Glomerular visceral epithelial cell (primary cell): ENCODE measurements around the gene COPA.
"Not testable (repeated sequence)": the region's sequence is repeated elsewhere in the genome, so short reads cannot be mapped to it uniquely, and the experiment has no call there.

Experiments used
- DNase-seq: peaks from one replicate; pipeline ENCODE4 v3.0.0-alpha.2; 2016; ENCODE audit errors: extremely low spot score

COPA gene

DNA sequence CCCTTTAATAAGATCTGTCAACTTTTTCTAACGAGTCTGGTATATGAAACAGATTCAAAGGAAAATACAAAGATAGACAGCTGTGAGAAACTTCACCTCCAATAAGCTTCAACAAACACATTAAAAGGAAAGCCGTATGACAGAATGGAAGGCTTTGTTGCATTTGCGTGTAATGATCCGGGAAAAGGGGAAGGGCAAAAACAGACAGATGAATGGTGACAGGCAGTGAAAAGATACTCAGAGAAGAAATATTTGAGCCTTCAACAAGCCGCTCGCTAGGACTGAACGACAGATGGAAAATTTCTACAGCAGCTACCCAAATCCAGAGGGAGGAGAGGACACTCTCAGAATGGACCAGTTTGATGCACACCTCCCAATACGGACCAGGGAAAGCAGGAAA is 14.9 kb downstream of the COPA start:
- no peak for DNase-seq

DNA sequence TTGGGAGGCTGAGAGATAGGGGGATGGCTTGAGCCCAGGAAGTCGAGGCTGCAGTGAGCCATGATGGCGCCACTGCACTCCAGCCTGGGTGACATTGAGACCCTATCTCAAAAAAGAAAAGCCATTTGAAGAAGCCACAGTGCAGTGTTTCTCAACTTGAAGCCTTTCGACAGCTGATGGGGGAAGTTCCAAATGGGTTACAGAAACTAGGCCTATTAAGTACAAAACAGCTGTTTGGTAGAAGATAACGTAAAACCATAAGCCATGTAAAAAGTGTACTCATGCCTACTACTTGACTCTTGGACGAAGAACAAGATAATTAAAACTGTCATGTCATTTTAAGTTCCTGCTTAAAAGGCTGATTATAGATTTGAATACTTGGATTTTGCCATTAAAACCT is 16.6 kb downstream of the COPA start:
- no peak for DNase-seq

DNA sequence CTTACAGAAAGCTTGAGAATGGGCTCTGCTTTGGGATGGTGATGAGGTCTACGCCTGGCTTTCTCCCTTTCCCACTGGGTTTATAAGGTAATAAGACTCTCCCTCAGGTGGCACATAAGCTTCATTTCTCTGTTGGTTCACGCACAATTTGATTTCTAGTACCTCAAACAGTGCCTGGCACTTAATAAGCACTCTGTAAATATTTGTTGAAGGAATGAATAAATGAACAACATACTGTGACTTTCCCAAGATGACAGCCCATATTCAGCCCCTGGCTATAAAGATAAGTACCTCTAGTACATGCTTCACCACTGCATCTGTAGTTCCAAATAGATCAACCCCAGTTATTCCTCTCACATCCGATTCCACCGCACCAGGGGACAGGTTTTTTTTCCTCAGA is 17.8 kb downstream of the COPA start:
- DNase-seq = no peak

DNA sequence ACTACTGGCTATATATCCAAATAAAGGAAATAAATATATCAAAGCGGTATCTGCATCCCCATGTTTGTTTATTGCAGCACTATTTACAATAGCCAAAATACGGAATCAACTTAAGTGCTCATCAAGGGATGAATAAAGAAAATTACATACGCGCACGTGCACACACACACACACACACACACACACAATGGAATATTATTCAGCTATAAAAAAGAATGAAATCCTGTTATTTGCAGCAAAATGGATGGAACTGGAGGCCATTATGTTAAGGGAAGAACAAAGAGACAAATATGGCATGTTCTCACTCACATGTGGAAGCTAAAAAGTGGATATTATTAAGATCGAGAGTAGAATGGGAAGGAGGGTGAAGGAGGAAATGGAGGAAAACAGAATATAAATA is 20.2 kb downstream of the COPA start:
- no peak for DNase-seq

DNA sequence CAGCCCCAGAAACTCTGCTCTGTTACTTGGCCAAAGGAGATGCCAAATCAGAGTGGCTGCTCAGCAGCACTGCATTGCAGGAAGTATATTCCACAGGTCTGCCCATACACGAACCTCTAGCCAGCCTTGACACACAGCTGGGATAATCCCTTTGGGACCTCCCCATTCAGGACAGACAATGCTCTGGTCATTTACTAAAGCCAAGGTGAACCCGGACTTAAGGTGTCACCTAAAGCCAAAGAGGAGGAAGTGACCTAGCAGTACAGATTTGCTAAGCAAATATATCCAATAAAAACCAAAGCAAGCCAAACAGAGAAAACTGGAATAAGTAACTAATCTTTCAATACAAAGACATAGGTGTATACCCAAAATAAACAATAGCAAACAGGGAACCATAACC is 27.7 kb downstream of the COPA start:
- DNase-seq = no peak

DNA sequence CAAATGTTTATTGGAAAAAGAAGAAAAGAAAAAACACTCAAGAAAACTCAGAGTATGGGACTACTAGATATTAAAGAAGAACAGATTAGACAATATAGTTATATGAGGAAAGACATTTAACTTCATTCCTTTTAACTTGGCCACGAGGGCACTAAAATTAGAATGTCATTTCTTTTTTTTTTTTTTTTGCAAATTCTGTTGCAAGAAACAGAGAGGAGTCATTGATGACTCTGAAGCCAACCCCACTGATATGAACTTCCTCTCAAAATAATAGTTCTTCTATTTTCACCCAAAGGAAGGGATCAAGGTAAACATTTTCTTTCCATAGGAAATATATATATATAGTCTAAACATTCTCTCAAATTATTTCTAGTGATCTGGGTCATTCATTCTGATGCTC is 33.5 kb downstream of the COPA start:
- no peak for DNase-seq

DNA sequence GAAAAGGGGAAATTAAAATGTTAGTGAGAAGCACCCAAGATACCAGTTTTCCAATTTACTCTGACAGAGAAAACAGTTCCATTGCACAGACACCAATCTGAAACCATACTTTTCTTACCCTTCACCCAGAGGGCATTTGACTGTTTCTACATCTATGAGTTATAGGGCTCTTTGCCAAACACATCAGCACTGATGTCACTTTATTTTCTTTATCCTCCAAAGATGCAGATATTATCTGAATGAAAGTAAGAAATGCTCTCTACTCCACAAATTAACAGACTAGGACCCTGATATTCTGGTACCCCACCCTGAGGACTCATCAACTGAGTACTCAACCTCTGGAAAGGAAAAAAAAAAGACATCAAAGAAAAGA is 33.9 kb downstream of the COPA start:
- no peak for DNase-seq

DNA sequence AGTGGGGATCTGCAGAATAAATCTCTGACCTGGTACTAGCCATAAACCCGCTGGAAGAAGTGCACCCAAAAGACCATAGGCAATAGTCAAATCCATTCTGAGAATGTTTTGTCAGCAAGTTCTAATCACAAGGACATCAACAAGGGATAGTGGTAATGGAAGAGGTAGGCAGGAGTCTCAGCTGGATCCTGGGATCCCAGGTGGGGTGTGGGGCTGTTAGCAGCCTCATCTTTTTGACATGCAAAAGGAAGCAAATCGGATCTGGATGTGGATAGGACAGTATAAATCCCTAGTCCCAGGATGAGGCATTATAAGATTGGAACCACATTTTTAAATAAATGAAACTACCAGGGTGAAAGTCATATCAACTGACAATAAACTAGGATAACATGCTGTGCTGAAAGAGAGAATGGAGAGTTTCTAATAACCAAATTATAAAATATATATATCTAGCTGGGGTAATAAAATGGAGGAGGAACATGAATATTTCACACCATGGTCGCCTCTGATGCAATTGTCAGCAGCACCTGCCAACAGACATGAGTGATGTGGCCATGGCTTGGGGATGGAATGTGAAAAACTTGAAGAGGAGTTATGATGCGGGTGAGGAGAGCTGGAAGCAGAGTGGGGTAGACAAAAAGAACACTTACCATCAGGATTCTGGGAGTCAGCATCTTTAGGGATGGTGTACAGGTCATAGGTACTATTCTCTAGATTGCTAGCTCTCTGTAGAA is 34.4 kb downstream of the COPA start:
- DNase-seq = no peak

DNA sequence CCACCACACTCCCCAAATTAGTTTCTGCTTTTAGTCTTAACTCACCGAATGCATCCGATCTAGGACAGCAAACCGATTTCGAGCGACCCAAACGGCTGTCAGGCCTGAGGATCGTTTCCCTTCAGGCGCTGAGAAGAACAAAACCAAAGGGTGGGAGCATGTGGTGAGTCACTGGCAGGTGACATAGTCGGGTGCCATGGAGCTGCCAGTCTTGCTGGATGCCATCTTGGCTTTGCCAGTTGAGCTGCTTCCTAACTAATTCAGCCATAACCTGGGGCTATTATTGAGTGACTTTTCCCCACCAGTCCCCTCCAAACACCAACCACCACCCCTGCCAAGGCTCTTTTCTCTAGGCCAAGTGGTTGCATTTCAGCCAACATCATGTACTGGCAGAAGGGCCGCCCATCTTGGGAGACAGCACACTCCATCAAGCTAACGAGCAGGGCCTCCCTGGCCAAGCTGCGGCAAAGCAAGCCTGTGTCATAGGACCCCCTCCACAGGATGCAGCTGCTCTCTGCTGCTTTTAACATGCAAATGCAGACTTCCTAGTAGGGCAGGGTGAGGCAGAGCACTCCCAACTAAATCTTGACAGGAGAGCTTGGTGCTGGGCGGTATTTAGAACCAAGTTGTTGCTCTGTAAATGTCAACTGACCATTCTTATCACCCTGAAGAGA is 35.8 kb downstream of the COPA start:
- no peak for DNase-seq

DNA sequence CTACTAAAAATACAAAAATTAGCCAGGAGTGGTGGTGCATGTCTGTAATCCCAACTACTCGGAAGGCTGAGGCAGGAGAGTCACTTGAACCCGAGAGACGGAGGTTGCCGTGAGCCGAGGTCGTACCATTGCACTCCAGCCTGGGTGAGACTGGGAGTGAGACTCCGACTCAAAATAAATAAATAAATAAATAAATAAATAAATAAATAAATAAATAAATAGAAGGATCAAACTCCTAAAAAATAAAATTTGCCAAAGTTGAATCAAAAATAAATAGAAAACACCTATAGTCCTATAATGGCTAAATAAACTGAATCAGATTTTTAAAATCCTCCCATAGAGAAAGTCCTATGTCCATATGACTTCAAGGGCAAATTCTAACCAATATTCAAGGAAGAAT is 42.9 kb downstream of the COPA start:
- no peak for DNase-seq

DNA sequence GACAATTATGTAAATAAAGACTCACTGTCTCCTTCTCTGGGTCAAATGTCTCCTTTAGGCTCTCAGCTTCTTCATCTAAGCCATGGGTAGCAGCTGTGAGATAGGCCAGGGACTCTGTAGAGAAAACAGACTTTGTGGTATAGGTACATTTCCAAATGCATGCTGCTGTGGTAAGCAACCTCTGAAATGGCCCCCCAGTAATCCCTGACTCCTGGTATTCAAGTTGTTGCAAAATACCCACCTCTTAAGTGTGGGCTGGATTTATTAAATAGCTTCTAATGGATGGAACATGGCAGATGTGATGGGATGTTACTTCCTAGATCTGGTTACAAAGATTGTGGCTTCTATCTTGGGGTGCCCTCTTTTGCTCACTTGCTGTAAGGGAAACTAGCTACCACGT is 47.0 kb downstream of the COPA start:
- DNase-seq = no peak

DNA sequence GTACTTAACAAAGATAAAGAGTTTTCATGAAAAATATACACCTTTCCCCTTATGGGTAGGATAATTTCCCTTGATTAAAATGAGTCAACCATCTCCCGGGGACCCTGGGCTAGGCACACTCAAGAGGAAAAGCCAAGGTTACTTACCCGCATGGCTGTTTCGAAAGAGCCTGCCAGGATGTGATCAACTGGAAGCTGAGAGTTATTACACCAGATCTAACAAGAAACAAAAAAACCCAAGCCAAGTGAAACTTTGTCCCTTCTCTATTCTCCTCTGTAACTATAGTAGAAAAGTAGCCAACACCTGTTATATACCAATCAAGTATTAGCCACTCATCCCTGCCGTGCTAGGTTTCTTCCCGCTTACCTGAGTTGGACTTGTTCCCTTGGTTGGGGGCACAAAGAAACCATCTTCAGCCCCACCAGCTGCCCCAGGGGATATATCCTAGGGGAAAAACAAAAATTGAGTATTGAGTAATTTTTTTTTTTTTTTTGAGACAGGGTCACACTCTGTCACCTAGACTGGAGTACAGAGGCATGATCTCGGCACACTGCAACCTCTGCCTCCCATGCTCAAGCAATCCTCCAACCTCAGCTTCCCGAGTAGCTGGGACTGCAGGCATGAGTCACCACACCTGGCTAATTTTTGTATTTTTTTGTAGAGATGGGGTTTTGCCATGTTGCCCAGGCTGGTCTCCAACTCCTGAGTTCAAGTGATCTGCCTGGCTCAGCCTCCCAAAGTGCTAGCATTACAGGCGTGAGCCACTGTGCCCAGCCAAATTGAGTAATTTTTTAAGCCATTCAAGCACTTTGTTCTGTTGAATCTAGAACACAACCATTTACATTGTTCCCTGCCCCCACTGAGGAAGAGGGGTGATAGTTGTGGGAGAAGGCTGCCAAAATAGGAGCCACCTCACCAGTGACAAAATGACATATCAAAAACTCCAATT is 49.8 kb downstream of the COPA start:
- DNase-seq = no peak

DNA sequence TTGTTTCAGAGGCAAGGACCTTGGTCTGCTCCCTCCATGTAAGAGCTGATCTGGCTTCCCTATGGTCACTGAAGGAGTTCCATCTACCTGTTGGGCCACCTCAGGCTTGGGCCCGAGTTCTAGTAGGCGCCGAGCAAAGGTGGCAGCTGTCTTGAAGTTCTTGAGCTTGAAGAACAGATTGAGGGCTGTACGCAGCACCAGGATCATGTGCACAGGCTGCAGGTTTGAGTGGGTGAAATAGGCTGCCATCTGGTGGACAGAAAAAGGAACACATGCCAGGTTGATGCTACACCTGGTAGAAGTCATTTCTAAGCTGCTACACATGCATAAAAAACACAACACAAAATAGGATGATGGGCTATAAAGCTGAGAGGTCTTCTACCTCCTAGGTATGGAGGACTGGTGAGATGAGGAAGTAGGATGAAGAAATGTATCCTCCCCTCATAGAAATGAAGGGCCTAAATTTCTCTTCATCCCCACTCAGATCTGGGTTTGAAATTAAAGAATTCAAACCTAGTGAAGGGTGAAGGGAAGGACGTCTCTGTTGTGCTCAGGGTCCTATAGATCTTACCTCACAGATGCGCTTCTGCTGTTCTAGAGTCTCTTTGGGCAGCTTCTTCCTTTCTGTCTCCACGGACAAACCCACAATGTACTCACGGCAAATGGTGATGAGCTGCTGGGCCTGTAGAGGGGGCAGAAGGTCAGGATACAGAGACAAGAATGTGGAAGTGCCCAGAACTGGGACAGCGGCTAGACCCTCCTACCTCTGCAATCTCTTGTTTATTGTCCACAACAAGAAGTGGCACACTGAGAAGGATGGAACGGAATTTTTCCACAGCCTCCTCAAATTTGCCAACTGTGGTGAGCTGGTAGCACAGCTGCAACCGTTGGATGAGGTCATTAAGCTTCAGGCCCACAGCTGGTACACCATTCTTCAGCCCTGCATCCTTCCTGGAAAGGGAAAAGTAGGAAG is 51.5 kb downstream of the COPA start:
- peak; percentile 74 for DNase-seq

DNA sequence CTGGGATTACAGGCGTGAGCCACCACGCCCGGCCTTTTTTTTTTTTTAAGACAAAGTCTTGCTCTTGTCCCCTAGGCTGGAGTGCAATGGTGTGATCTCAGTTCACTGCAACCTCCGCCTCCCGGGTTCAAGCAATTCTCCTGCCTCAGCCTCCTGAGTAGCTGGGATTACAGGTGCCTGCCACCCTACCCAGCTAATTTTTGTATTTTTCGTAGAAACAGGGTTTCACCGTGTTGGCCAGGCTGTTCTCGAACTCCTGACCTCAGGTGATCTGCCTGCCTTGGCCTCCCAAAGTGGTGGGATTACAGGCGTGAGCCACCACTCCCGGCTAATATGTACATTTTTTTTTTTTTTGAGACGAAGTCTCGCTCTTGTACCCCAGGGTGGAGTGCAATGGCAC is 55.3 kb downstream of the COPA start:
- DNase-seq = not testable (repeated sequence)

DNA sequence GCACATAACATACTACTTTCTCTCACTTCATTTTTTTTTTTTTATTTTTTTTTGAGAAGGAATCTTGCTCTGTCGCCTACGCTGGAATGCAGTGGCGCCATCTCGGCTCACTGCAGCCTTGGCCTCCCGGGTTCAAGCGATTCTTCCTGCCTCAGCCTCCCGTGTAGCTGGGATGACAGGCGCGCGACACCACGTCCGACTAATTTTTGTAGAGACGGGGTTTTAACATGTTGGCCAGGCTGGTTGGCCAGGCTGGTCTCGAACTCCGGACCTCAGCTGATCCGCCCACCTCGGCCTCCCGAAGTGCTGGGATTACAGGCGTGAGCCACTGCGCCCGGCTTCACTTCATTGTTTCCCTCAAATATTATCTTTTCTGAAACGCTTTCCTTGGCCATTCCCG is 57.5 kb downstream of the COPA start:
- no peak for DNase-seq

DNA sequence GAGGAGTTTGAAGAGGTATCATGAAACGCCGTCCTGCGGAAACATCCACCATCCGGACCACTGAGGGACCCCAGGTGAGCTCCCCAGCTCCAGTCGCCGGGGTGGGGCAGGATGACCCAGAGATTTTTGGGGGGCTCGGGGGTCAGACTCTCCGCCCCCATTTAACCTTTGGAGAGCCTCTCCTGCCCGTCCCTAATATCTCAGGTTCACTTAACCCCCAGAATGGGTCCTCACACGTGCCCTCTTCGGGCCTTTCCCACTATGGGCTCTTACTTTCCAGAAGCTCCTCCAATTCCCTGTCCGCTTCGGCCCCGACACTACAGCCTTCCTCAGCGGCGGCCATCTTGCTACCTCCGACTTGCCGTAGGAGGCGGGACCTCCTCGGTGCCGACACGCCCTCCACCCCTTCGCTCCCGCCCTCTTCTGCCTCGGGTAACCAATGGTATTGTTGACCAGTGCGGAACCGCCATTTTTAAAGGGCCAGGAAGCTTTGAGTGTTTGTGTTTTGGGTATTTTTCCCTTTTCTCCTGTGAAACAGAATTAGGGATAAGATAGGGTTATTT is 58.2 kb downstream of the COPA start, which contains the start of gene PEX19:
TSS of gene PEX19 (minus strand) at position 352 of the 563 bp plus-strand sequence. CDS start at position 343, 9 bp downstream.
- peak; percentile 93 for DNase-seq

DNA sequence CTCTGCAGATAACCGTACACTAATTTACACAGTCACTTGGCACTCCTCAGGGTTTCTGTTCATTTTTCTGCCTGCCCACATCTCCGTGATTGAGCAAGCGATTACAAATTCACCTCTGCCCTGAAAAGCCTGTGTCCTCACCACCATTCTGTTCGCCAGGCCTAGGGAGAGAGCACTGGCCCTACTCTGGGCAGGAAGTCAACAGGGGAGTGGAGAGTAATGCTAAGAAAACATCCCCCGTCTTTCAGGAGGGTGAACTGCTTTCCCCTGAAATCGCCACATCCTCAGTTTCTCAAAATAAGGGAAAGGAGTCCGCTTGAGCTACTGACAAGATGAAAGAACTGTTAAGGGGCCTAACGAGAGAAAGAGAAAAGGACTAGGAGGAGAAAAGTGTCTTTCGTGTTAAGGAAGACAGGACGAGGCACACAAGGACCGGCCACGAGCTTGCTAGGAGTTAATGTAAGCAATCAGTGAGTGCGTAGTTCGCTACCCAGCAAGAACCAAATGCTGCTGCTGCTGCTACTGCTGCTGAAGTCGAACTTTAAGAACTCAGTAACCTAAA is 58.7 kb downstream of the COPA start:
- DNase-seq = peak; percentile 45

DNA sequence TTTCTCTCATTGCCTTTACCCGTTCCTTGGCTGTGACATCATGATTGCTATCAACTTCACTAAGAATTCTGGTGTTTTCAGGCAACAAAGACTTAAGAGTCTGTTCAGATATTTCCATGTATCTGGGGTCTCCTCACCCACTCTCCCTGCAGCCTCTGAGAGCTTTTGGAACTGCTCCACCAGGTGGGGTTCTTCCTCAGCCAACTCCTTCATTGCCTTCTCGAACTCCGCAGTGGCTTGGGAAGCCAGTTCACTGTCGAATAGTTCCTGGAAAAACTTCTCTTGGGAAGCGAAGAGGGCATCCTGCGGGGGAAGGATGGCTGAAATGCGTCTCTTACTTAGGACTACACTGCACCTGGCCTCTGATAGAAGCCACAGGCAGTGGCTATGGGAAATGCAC is 60.2 kb downstream of the COPA start:
- DNase-seq = no peak

DNA sequence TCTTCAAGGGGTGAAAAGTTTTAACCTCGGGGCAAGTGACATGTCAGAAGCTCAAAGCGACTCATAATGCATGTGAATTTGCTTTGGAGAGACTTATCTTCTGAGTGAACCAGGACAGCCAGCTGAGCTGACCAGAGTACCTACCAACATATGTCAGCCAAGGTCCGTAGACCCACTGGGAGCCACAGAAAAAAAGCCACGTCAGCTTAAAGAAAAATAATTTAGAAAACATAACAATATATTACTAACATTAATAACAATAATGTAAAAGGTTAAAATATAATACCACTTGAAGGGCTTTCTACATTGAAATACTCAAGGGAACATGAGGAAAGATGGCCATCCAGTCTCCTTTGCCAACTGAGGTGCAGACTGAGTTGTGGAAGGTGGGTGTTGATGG is 65.1 kb downstream of the COPA start:
- DNase-seq = no peak

DNA sequence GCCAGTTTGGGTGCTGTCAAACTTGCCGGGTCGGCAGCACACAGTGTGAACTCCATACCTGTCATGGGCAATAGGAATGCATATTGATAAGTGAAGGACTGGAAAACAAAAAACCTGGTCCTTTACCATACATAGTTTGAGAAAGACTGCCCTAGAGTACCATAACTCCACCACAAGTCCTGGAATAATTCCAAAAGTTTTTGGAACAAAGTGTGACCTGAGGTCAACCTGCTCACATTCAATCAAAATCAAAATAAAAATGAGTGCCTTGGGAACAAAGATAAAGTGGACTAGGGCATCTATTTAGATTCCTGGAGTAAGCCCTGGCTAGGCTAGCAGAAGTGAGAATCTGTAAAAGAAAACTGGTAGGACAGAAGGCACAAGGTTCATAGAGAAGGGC is 65.7 kb downstream of the COPA start:
- no peak for DNase-seq

DNA sequence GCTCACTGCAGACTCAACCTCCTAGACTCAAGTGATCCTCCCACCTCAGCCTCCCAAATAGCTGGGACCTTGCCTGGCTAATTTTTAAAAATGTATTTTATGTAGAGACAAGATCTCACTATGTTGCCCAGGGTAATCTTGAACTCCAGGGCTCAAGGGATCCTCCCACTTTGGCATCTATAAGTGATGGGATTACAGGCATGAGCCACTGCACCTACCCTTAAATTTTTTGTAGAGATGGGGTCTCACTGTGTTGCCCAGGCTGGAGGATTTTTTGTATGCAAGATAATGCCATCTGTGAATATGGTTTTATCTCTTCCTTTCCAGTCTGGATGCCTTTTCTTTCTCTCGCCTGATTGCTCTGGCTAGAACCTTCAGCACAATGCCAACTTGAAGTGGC is 72.0 kb downstream of the COPA start:
- DNase-seq = no peak
